BJ (cell line): ENCODE results near the gene TRPV4. TPM values are rescaled to one million over a fixed set of nuclear protein-coding genes. Genes with fewer than 3 reads are reported as not detected.
"Not testable (repeated sequence)": the region's sequence is repeated elsewhere in the genome, so short reads cannot be mapped to it uniquely, and the experiment has no call there.

Source experiments
- CTCF ChIA-PET: fragments of 350-600 bp; formaldehyde crosslinking; extraction: SDS; loops from one replicate; lab custom pipeline; 2021; ENCODE audit warnings: antibody characterized with exemption, inconsistent platforms; lab: Yijun Ruan, JAX
- POLR2A ChIA-PET: fragments of 300-600 bp; sonication (Branson Sonifier 250); formaldehyde crosslinking; extraction: SDS; loops from one replicate; lab custom pipeline; 2021; ENCODE audit warnings: antibody characterized with exemption; lab: Charles Lee
- DNase-seq: peaks from one replicate; pipeline ENCODE4 v3.0.0-alpha.2; 2011; ENCODE audit warnings: low read depth
- H3K27me3 ChIP-seq: 2 replicates; pipeline ENCODE4 v1.6.0; 2011; ENCODE audit warnings: low read length; ENCODE audit not compliant: control insufficient read depth, insufficient read depth
- H3K36me3 ChIP-seq: 2 replicates; pipeline ENCODE4 v1.5.1; 2011; ENCODE audit warnings: low read length; ENCODE audit not compliant: control insufficient read depth, insufficient read depth
- H3K4me3 ChIP-seq: 2 replicates; pipeline ENCODE4 v1.5.1; 2011; ENCODE audit warnings: low read depth, mild to moderate bottlenecking, control low read depth, low read length
- CTCF ChIP-seq: IDR thresholded peaks from 2 replicates; pipeline ENCODE4 v1.5.1; 2011; ENCODE audit warnings: low read depth, mild to moderate bottlenecking, control low read depth, inconsistent platforms, low read length, moderate library complexity; ENCODE audit not compliant: insufficient read depth
- polyA plus RNA-seq: library from polyadenylated mRNA; depleted of rRNA; stranded (reverse); fragments of >200 nt; gene quantifications from 2 replicates; pipeline ENCODE4 v1.2.3, GENCODE V29; 2011

Gene TRPV4
- polyA plus RNA-seq, 1 experiment = 13.4 TPM

DNA sequence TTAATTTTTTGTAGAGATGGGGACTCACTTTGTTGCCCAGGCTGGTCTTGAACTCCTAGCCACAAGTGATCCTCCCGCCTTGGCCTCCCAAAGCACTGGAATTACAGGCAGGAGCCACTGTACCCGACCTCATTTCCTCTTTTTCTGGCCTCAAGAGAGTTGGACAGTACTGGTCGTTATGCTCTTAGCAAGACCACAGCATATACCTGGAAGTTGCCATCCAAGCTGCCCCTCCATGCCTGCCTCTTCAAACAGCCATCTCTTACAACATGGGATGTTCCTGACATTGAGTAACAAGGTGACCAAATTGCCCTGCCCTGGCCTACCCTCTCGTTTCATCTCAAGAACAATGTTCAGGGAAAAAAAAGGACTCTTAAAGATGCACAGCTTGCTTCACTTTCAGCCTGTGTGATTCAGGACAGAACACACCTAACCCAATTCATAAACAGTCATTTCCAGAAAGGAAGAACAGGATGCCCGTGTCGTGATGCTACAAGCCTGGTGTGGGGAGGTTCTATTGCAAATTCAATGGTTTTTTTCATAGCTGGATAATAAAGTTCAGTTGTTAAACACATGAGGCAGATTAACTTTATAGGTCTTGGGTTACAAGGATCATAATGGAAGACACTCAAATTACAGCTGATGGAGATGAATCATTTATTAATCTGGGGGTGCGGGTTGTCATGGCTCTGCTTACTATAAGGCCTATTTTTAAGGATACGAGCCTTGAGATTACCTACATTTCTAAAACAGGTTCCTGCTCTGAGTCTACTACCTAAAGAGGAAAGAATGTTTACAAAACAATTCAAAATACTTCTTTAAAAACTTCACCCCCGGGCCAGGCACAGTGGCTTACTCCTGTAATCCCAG is 35.2 kb upstream of the TRPV4 start:
- Histone ChIP-seq H3K27me3 (no peaks in the 10 kb centered on the region), H3K4me3 (no peak overlapping the region), H3K36me3 (no peaks in the 10 kb centered on the region; the same call in 1 of the 2 replicates)
- CTCF ChIA-PET = interaction anchor here (0.9 to 5.5 kb wide), 5 partner anchors 15 to 63 kb away, joined by 3 to 41 read pairs (median 3); no protein-coding TSS in a partner anchor
- peak; percentile 54 for DNase-seq
- TF ChIP-seq CTCF = no peak
- POLR2A ChIA-PET = no interaction called here

DNA sequence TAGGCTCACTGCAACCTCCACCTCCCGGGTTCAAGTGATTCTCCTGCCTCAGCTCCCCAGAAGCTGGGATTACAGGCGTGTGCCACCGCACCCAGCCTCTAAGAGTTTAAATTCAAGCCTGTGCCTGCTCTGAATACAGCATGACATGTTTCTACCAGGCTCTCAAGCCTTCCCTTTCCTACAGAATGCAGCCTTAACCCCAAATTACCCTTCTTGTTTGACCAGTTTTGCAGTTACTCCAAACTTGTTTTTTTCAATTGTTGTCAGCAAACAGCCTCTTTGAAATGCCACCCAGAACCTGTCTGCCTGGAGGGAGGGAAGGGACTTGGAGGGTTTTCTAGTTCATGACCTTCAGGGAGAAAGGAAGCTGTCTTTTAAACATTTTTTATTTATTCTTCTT is 31.7 kb upstream of the TRPV4 start:
- POLR2A ChIA-PET = no interaction called here

GRCh38 chr12:109863847-109864712 is 30.9 kb upstream of the TRPV4 start:
- CTCF ChIA-PET = interaction anchor here (0.8 to 5.5 kb wide), 3 partner anchors 11 to 494 kb away, joined by 3 to 41 read pairs (median 3); no protein-coding TSS in a partner anchor
- H3K4me3 ChIP-seq = no peak overlapping the region
- peaks cover 5% of the 10 kb centered on the region for H3K36me3 ChIP-seq
- TF ChIP-seq CTCF = no peak
- POLR2A ChIA-PET = no interaction called here
- H3K27me3 ChIP-seq = no peaks in the 10 kb centered on the region
- no peak for DNase-seq

More for the DNA sequence above, 31.7 kb upstream of the TRPV4 start:
- CTCF ChIA-PET = interaction anchor here (0.6 to 5.5 kb wide), 3 partner anchors 12 to 19 kb away, joined by 3 to 41 read pairs (median 5); no protein-coding TSS in a partner anchor
- Histone ChIP-seq H3K4me3 (no peak overlapping the region), H3K27me3 (no peaks in the 10 kb centered on the region), H3K36me3 (peaks cover 5% of the 10 kb centered on the region)
- DNase-seq = no peak
- TF ChIP-seq CTCF = no peak

GRCh38 chr12:109862491-109862890 is 29.3 kb upstream of the TRPV4 start:
- POLR2A ChIA-PET, H3K27me3 ChIP-seq, H3K4me3 ChIP-seq, DNase-seq, H3K36me3 ChIP-seq: not testable (repeated sequence)
- CTCF ChIA-PET = interaction anchor here (1.0 to 1.3 kb wide), 4 partner anchors 9 to 66 kb away, joined by 3 to 5 read pairs (median 4); no protein-coding TSS in a partner anchor

- no peak for DNase-seq
- ChIA-PET POLR2A (no interaction called here), CTCF (interaction anchor here (1.0 to 3.6 kb wide), 3 partner anchors 9 to 57 kb away, joined by 3 to 22 read pairs (median 4); no protein-coding TSS in a partner anchor)
- no peak overlapping the region for H3K4me3 ChIP-seq
- no peak for TF ChIP-seq CTCF
- peaks cover 9% of the 10 kb centered on the region for H3K36me3 ChIP-seq
- no peaks in the 10 kb centered on the region for H3K27me3 ChIP-seq
These were observed 28.6 kb upstream of the TRPV4 start for GRCh38 chr12:109861689-109862314.
